SK-N-SH (cell line): ENCODE results near the gene OR4D1. TPM values are rescaled to one million over a fixed set of nuclear protein-coding genes. Genes with fewer than 3 reads are reported as not detected.

Experiments
- CTCF ChIA-PET: fragments of 300-600, 350-600 bp; formaldehyde crosslinking; extraction: SDS; loops from one replicate; lab custom pipeline; 2021; lab: Yijun Ruan, JAX
- POLR2A ChIA-PET: fragments of 350-600 bp; sonication (Branson Sonifier 250); formaldehyde crosslinking; extraction: SDS; loops from one replicate; lab custom pipeline; 2020; ENCODE audit warnings: antibody characterized with exemption, inconsistent platforms; lab: Yijun Ruan, JAX
- DNase-seq: peaks from one replicate; pipeline ENCODE4 v3.0.0; 2012
- H2AFZ ChIP-seq: fragments of 200-600 bp; sonication (generic); 2 replicates; pipeline ENCODE4 v1.8.1; 2016; ENCODE audit warnings: antibody characterized with exemption, mild to moderate bottlenecking, low read depth
- H3F3A ChIP-seq: fragments of 200-600 bp; sonication (generic); replicated peaks from 2 replicates; pipeline ENCODE3; 2016; ENCODE audit warnings: antibody characterized with exemption, mild to moderate bottlenecking; ENCODE audit not compliant: insufficient read depth
- H3K27ac ChIP-seq, 2 experiments: fragments of 200-500 bp in 1 of 2; fragments of 200-600 bp in 1 of 2; sonication (Bioruptor generic) in 1 of 2; sonication (generic), shearing (Covaris generic) in 1 of 2; 2 replicates each; pipeline versions ENCODE4 v1.5.1 to v1.6.1; 2014 to 2016; ENCODE audit warnings: low read depth in 2 of 2, inconsistent platforms in 1 of 2, low read length in 1 of 2, mild to moderate bottlenecking in 1 of 2, mixed read lengths in 1 of 2
- H3K27me3 ChIP-seq: fragments of 200-600 bp; sonication (generic), shearing (Covaris generic); 2 replicates; pipeline ENCODE4 v1.6.1; 2016; ENCODE audit warnings: mixed run types; ENCODE audit not compliant: insufficient read depth
- H3K36me3 ChIP-seq, 2 experiments: fragments of 200-500 bp in 1 of 2; fragments of 200-600 bp in 1 of 2; sonication (Bioruptor generic) in 1 of 2; sonication (generic) in 1 of 2; replicated peaks in 1 of 2; 2 replicates each; pipeline versions ENCODE3 to v1.5.1; 2014 to 2016; ENCODE audit warnings: low read length in 1 of 2, mild to moderate bottlenecking in 1 of 2; ENCODE audit not compliant: insufficient read depth in 2 of 2, control insufficient read depth in 1 of 2
- H3K4me1 ChIP-seq, 2 experiments: fragments of 200-500 bp in 1 of 2; fragments of 200-600 bp in 1 of 2; sonication (Bioruptor generic) in 1 of 2; sonication (generic), shearing (Covaris generic) in 1 of 2; 2 replicates each; pipeline versions ENCODE4 v1.5.1 to v1.6.1; 2014 to 2016; ENCODE audit warnings: low read depth in 1 of 2, low read length in 1 of 2, mixed run types in 1 of 2; ENCODE audit not compliant: insufficient read depth in 2 of 2, control insufficient read depth in 1 of 2
- H3K4me2 ChIP-seq: fragments of 200-600 bp; sonication (generic), shearing (Covaris generic); 2 replicates; pipeline ENCODE4 v1.6.1; 2017; ENCODE audit warnings: mixed run types
- H3K4me3 ChIP-seq, 2 experiments: fragments of 200-500 bp in 1 of 2; fragments of 200-600 bp in 1 of 2; sonication (Bioruptor generic) in 1 of 2; sonication (generic), shearing (Covaris generic) in 1 of 2; 2 replicates each; pipeline versions ENCODE4 v1.5.1 to v1.8.1; 2014 to 2016; ENCODE audit warnings: low read depth in 2 of 2, inconsistent platforms in 1 of 2, low read length in 1 of 2, mild to moderate bottlenecking in 1 of 2, mixed read lengths in 1 of 2, moderate library complexity in 1 of 2
- H3K79me2 ChIP-seq: fragments of 200-600 bp; sonication (generic); 2 replicates; pipeline ENCODE4 v1.8.1; 2017; ENCODE audit warnings: mild to moderate bottlenecking; ENCODE audit not compliant: insufficient read depth
- H3K9ac ChIP-seq: fragments of 200-600 bp; sonication (generic); 2 replicates; pipeline ENCODE4 v1.6.1; 2017; ENCODE audit warnings: mixed run types
- H3K9me2 ChIP-seq: fragments of 200-600 bp; sonication (generic); 2 replicates; pipeline ENCODE4 v1.6.1; 2017; ENCODE audit warnings: mixed run types
- H3K9me3 ChIP-seq: fragments of 200-600 bp; sonication (generic); 2 replicates; pipeline ENCODE4 v1.6.1; 2017; ENCODE audit warnings: mixed run types, mild to moderate bottlenecking, moderate library complexity
- H4K20me1 ChIP-seq: fragments of 200-600 bp; sonication (generic); 2 replicates; pipeline ENCODE4 v1.6.1; 2017; ENCODE audit warnings: mild to moderate bottlenecking, mixed run types; ENCODE audit not compliant: insufficient read depth
- FOXM1 ChIP-seq: IDR thresholded peaks from 2 replicates; pipeline ENCODE4 v1.4.0; 2012; ENCODE audit warnings: low read depth, mild to moderate bottlenecking
- IRF3 ChIP-seq: fragments of 150-350 bp; IDR thresholded peaks from 2 replicates; pipeline ENCODE4 v1.6.1; 2016; ENCODE audit warnings: mild to moderate bottlenecking, low read depth, low read length
- JUND ChIP-seq: IDR thresholded peaks from 2 replicates; pipeline ENCODE4 v1.4.0; 2012
- PBX3 ChIP-seq: IDR thresholded peaks from 2 replicates; pipeline ENCODE4; 2012
- POLR2AphosphoS5 ChIP-seq: IDR thresholded peaks from 2 replicates; pipeline ENCODE4 v1.6.1; 2012; ENCODE audit warnings: low read depth, low read length
- RAD21 ChIP-seq: IDR thresholded peaks from 2 replicates; pipeline ENCODE4 v1.6.1; 2012; ENCODE audit warnings: mild to moderate bottlenecking, low read length
- RCOR1 ChIP-seq: fragments of 150-350 bp; IDR thresholded peaks from 2 replicates; pipeline ENCODE4 v1.6.1; 2017; ENCODE audit warnings: antibody characterized with exemption, low read length
- RFX5 ChIP-seq: IDR thresholded peaks from 2 replicates; pipeline ENCODE4 v1.6.1; 2012; ENCODE audit warnings: mild to moderate bottlenecking, improper control_type of control experiment, low read length
- TEAD4 ChIP-seq: IDR thresholded peaks from 2 replicates; pipeline ENCODE4 v1.4.0; 2012; ENCODE audit warnings: mild to moderate bottlenecking, borderline replicate concordance; ENCODE audit not compliant: insufficient read depth
- WGBS: methylation state at CpG from one replicate; pipeline ENCODE4 v1.1.6; 2017; ENCODE audit warnings: low lambda C conversion rate; 5-methylcytosine and 5-hydroxymethylcytosine counted together
- polyA plus RNA-seq, 3 experiments: library from polyadenylated mRNA; depleted of rRNA; stranded (reverse); fragments of >200 nt; gene quantifications; 2 replicates each; pipeline ENCODE4 v1.2.3, GENCODE V29; 2012
- TF ChIP-seq, protein P1 (sequence below): IDR thresholded peaks from 2 replicates; pipeline ENCODE4 v1.6.1; 2012; ENCODE audit warnings: mild to moderate bottlenecking, low read depth, low read length, moderate library complexity
- TF ChIP-seq, protein P2 (sequence below): fragments of 200-600 bp; sonication (generic); IDR thresholded peaks from 2 replicates; pipeline ENCODE4 v1.6.1; 2017; ENCODE audit warnings: antibody characterized with exemption, mild to moderate bottlenecking, moderate library complexity

The OR4D1 gene
- polyA plus RNA-seq, 1 of the 3 experiments (the other 2 are of a cell fraction) = not detected

- H3F3A ChIP-seq = no peaks in the 10 kb centered on the region
- H3K9ac ChIP-seq = no peak overlapping the region
- no peak for TF ChIP-seq FOXM1
- TF ChIP-seq, protein P1, sequence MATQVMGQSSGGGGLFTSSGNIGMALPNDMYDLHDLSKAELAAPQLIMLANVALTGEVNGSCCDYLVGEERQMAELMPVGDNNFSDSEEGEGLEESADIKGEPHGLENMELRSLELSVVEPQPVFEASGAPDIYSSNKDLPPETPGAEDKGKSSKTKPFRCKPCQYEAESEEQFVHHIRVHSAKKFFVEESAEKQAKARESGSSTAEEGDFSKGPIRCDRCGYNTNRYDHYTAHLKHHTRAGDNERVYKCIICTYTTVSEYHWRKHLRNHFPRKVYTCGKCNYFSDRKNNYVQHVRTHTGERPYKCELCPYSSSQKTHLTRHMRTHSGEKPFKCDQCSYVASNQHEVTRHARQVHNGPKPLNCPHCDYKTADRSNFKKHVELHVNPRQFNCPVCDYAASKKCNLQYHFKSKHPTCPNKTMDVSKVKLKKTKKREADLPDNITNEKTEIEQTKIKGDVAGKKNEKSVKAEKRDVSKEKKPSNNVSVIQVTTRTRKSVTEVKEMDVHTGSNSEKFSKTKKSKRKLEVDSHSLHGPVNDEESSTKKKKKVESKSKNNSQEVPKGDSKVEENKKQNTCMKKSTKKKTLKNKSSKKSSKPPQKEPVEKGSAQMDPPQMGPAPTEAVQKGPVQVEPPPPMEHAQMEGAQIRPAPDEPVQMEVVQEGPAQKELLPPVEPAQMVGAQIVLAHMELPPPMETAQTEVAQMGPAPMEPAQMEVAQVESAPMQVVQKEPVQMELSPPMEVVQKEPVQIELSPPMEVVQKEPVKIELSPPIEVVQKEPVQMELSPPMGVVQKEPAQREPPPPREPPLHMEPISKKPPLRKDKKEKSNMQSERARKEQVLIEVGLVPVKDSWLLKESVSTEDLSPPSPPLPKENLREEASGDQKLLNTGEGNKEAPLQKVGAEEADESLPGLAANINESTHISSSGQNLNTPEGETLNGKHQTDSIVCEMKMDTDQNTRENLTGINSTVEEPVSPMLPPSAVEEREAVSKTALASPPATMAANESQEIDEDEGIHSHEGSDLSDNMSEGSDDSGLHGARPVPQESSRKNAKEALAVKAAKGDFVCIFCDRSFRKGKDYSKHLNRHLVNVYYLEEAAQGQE = peak; percentile 54; the same call in 1 of the 2 replicates
- H3K4me1 ChIP-seq = no peaks in the 10 kb centered on the region
- H3K36me3 ChIP-seq = no peaks in the 10 kb centered on the region
- 0 out of 2 replicates have a peak, but pooled peaks cover 16% of the 10 kb centered on the region for H3K27me3 ChIP-seq
- POLR2A ChIA-PET = no interaction called here
- H2AFZ ChIP-seq = no peak overlapping the region
- H3K9me3 ChIP-seq = no peaks in the 10 kb centered on the region
- no peaks in the 10 kb centered on the region for H4K20me1 ChIP-seq
- CTCF ChIA-PET = interaction anchor here (0.9 to 9.4 kb wide), 6 partner anchors 12 to 276 kb away, joined by 3 to 144 read pairs (median 3); no protein-coding TSS in a partner anchor
- no peak for DNase-seq
- 73% methylated on average over 5 of the region's 5 CpGs for WGBS
- no peaks in the 10 kb centered on the region for H3K9me2 ChIP-seq
- H3K4me3 ChIP-seq = no peak overlapping the region
- no peaks in the 10 kb centered on the region for H3K79me2 ChIP-seq
- no peak overlapping the region for H3K27ac ChIP-seq
- no peak overlapping the region for H3K4me2 ChIP-seq
These were observed 38.2 kb upstream of the OR4D1 start for GRCh38 chr17:58110012-58110411.

- Histone ChIP-seq H3K4me3 (no peak overlapping the region), H3K36me3 (no peaks in the 10 kb centered on the region), H2AFZ (no peak overlapping the region), H3F3A (no peaks in the 10 kb centered on the region), H3K4me1 (no peaks in the 10 kb centered on the region), H3K9me2 (no peaks in the 10 kb centered on the region), H3K9me3 (no peaks in the 10 kb centered on the region), H4K20me1 (no peaks in the 10 kb centered on the region), H3K9ac (no peak overlapping the region), H3K79me2 (no peaks in the 10 kb centered on the region), H3K27me3 (0 out of 2 replicates have a peak, but pooled peaks cover 18% of the 10 kb centered on the region), H3K4me2 (no peak overlapping the region), H3K27ac (no peak overlapping the region)
- CTCF ChIA-PET = interaction anchor here (0.8 to 9.4 kb wide), 18 partner anchors 10 to 440 kb away, joined by 3 to 144 read pairs (median 6); partner anchors contain the start of gene SRSF1
- no peak for DNase-seq
- POLR2A ChIA-PET = no interaction called here
- TF ChIP-seq TEAD4 = no peak
- TF ChIP-seq POLR2AphosphoS5 = no peak
- no peak for TF ChIP-seq JUND
- TF ChIP-seq RCOR1 = no peak
- no peak for TF ChIP-seq RFX5
- TF ChIP-seq IRF3 = no peak
- TF ChIP-seq, protein P2, sequence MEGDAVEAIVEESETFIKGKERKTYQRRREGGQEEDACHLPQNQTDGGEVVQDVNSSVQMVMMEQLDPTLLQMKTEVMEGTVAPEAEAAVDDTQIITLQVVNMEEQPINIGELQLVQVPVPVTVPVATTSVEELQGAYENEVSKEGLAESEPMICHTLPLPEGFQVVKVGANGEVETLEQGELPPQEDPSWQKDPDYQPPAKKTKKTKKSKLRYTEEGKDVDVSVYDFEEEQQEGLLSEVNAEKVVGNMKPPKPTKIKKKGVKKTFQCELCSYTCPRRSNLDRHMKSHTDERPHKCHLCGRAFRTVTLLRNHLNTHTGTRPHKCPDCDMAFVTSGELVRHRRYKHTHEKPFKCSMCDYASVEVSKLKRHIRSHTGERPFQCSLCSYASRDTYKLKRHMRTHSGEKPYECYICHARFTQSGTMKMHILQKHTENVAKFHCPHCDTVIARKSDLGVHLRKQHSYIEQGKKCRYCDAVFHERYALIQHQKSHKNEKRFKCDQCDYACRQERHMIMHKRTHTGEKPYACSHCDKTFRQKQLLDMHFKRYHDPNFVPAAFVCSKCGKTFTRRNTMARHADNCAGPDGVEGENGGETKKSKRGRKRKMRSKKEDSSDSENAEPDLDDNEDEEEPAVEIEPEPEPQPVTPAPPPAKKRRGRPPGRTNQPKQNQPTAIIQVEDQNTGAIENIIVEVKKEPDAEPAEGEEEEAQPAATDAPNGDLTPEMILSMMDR = no peak
- no peak for TF ChIP-seq PBX3
- TF ChIP-seq RAD21 = no peak
- WGBS = 37% methylated on average over 3 of the region's 3 CpGs
These were observed 36.5 kb upstream of the OR4D1 start for GRCh38 chr17:58111676-58112075.
